ENCODE measurements around the gene SNX13.

Gene SNX13

DNA sequence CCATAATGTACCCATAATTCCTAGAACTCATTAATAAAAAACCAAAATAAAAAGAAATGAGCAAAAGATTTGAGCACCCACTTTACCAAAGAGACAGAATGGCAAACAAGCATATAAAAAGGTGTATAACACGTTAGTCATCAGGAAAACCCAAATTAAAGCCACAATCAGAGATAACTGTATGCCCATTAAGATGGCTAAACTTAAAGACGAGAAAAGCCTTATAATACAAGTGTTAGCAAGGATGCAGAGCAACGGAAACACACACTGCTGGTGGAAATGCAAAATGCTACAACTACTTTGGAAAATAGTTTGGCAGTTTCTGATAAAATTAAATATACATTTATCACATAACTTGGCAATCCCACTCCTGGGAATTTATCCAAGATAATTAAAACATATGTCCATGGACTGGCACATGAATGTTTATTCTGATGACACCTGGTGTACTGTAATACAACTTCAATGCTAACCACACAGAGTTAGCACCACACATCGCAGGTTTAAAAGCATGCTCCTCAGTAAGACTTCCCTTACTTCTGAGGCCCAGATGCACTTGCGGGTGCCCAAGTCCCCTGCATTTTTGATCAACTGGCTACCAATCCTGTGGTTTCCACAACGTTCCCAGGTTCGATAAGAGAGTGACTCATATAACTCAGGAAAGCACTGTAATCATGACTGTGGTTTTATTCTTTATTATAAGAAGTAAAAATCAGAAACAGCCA is 158.6 kb downstream of the SNX13 start:
- no peak for DNase-seq

DNA sequence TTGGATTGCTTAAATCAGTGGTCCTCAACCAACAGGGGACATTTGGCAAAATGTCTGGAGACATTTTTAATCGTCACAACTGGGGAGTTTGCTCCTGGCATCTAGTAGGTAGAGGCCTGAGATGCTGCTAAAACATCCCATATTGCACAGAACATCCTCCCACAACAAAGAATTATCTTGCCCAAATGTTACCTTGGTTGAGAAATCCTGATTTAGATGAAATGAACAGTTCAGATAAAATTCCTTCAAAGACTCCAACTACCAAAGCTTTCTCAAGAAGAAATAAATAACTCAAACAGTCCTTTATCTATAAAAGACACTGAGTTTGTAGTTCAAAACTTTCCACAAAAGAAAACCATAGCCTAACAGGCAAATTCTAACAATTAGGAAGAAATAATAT is 160.9 kb downstream of the SNX13 start:
- no peak for DNase-seq

DNA sequence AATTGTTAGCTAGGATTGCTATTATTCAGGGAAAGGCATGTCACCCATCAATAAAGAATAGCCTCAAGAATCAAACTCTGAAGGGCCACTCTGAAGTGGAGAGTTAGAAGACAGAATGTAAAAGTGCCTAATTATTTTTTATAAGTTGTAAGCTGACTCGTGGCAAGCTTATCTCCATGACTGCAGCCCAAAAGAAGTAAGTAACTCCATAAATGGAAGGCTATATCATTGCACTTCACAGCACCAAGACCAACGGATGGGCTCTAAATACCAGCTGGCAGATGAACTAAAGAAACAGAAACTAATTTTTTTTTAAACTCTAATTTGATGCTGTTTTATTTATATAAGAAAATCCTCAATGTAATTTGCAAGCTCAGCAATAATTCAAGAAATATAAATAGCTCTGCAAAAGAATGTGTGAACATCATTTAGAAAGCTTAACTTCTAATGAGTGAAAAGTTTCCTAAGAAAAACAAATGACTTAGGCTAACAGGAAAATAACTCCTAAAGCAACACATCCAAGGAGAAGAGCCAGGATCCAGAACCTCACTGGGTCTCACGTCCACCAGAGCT is 165.5 kb downstream of the SNX13 start:
- DNase-seq = no peak

DNA sequence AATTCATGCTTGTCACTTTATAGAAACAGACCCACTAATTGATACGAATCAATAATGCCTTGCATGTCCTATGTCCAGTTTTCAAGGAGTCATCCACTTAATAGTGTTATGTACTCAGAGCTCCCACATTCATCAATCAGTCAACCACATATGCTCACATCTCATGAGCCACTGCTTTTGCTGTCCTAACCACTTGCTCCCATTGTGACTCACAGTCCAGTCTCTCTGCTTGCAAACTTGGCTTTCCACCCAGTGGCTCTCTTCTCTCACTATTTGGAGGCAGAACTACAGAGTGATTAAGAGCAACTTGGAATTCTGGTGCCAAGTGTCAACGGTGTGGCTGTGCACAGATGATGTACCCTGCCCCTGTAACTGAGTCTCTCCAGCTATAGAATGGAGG is 166.0 kb downstream of the SNX13 start:
- DNase-seq = no peak

DNA sequence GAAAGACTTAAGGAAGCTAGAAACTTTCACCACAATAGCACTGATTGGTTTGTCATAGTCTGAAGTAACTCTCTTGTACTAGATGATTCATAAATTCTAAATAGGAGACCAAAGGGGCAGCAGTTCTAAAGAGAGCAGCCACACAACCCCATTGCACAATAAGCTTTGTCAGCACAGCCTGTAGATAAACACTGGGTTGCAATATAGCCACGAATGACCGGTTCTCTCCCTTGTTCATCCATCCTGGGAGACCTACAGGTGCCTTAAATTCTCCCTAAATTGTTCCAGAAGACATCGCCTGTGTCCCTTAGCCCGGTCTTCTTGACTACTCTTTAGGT is 167.0 kb downstream of the SNX13 start:
- DNase-seq = no peak

DNA sequence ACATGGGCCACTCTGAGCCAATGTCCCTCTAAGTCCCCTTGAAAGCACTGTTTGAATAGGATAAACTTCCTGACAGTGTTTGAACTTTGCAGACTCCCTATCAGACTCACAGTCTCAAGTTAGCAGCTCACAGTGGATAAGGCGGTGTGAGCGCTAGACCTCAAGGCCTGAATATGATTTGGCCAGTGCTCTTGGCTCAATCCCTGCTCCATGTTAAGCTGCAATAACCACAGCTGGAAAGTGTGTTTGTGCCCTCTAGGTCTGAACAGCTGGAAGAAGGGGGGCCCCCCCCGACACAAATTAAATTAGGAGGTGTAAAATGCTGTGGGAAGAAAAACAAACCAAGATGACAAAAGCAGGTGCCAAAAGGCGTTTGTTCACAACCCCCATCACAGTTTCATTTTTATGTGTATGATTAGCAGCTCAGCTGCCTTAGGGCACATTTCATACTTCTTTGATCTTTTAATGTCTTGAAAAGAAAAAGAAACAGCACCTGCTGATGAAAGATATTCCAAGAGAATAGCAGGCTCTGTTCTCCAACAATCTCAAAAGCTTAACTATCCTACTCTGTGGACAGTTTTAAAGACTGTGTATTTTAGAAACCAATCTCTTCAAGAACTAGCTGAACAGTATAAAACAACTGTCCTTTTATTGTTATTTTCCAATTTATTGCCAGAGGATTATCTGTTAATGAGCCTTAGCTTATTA is 167.6 kb downstream of the SNX13 start:
- DNase-seq = no peak

DNA sequence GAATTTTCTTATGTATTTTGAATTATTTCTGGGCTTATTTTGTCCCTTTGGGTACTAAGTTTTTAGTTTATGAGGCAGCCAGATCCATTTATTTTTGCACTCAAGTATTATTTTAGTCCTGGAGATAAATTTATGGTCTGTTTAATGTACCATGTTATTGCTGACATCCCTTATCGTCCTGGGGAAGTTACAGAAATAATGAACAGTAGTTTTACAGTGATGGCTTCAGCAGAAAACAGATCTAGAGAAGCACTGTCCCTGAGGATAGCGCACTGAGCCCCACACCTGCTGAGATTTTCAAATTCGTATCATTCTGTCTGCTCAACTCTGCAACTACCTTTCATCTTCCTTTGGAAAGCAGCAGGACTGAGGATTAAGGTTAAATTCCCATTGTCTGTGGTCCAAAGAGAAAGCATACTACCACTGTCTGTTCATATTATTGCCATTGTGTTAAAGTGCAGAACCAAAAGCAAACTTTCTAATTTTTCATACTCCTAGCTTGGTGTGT is 168.3 kb downstream of the SNX13 start:
- no peak for DNase-seq

DNA sequence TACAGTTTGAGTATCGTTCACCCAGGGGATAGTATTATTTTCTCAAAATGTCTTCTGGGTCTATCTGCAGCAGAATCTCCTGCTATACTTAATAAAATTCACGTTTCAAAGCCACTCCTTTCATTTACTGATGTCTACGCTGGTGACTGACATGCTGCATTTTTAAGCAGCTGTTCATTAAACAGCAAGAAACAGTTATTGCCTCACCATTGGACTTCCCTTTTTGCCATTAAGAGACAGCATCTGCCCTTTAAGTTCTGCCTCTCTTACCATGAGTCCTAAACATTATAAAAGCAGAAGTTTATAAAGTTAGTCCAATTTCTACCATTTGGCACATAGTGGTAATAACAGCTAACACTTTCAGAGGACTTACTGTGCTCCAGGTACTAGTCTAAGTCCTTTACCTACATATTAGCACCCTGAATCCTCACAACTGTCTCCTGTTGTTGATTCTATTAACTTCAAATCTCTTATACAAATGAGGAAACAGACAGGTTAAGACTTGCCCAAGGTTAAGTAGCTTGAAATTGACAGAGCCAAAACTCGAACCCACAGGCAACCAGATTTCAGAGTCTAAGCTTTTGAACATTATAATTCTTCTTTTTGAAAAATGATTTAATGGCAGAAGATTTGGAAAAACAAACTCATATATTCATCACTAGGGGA is 169.5 kb downstream of the SNX13 start:
- peak in 1 of 58 donors; percentile 7 for DNase-seq

DNA sequence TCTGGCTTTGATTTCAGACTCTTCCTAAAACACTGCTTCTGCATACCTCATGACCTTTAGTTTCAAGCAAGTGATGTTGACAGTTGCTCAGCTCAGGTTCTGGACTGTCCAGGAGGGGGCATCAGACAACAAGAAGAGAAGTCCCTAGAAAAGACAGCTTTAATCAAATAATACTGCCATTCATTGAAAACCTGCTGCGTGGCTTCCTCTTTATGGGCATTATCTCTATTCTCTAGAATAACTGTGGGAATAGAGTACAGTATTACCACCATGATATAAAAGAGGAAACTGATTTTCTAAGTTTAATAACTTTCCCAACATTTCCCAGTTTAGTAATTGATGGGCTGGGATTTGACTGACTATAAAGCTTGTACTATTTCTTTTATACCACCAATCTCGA is 170.4 kb downstream of the SNX13 start:
- peak in 32 of 58 donors; percentile 1 to 63 (median 18) for DNase-seq

DNA sequence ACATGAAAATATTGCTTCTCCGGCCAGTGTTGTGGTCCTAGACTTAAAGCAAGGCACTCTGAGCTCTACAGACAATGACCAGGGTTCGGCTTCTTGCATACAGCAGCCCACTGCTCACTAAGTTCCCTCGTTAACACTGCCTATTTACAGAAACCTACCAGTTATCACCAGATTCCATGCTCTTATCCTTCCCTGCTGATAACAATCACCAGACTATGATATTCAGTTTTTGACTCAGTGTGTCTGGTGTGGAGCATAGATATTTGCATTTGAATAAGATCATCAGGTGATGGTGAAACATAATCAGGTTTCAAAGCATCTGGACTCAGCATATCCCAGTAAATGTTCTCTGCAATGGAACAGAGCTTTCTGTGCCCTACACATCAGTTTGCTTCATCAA is 182.3 kb downstream of the SNX13 start:
- DNase-seq = no peak

DNA sequence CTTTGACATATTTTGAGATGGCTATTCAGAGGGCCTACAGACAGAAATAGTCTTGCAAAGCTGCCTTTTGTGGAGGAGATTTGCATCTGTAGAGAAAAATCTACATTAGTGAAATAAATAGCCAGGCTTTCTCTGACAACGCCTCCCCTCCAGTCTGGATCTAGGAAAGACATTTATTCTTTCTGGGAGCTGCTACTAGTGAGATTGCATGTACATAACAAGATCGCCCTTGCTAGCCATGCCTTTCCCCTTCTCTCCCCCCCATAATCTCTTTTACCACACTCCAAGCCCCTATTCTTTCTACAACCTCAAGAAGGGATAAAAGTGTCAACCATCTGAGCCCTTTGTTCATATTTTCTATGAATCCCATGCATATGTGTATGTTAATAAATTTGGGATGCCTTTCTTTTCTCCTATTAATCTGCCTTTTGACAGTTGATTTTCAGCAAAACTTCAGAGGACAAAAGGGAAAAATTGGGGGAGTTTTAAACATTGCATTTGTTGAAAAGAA is 194.2 kb downstream of the SNX13 start:
- DNase-seq = no peak

DNA sequence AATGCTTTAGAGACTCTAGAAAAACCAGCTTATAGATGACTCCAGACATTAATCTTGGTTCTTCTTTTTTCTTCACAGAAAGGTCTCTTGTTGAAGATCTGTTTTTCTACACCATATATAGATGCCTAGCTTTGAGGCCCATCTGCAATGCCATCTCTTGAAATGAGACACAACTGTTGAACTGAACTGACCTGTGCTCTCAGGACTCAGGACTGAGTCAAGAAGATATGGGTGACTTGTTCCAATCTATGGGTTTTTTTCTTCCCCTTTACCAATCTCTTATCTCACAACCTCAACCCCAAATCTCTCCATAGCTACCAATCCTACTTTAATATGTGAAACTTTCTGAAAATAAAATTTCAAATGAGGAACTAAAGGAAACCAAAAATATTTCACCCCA is 194.7 kb downstream of the SNX13 start:
- no peak for DNase-seq

DNA sequence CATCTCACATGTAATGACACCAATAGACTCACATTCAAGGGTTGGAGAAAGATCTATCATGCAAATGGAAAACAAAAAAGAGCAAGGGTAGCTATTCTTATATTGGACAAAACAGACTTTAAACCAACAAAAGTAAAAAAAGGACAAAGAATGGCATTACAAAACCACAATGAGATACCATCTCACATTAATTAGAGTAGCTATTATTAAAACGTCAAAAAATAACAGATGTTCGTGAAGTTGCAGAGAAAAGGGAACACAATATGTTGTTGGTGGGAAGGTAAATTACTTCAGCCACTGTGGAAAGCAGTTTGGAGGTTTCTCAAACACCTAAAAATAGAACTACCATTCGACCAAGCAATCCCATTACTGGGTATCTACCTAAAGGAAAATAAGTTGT is 197.0 kb downstream of the SNX13 start:
- no peak for DNase-seq

DNA sequence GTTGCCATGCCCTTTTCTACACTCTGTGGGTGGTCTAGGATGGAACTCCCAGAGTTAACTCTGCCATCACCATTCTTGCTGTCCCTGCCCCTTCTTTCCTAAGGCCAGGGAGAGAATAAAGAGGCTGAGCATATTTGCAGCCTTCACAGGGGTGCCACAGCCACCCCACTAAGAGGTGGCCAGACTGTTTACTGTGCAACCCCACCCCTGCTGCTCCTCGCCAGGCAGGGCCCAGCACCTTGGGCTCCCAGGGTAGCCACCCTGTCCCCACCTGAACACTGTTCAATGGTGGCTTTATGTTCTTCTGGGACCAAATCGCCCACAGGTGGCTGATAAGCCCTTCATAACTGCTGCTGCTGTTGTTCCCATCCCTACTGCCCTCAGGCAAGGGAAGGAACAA is 198.9 kb downstream of the SNX13 start:
- DNase-seq = no peak
